HepG2 (cell line): ENCODE data around the gene PRAMEF12. TPM values are rescaled to one million over a fixed set of nuclear protein-coding genes. Genes with fewer than 3 reads are reported as not detected.
"Not testable (repeated sequence)": the region's sequence is repeated elsewhere in the genome, so short reads cannot be mapped to it uniquely, and the experiment has no call there.

Source experiments
- ATAC-seq: fragments of 200-7000 bp; cut with Tn5 transposase; 3 replicates; pipeline ENCODE4 v1.9.1; 2020; ENCODE audit warnings: mild to moderate bottlenecking, moderate library complexity
- BruUV-seq: library from RNA; stranded (reverse); fragments of 400-500 nt; replicated peaks from 2 replicates; lab custom pipeline; 2021; lab: Mats Ljungman, UMichigan
- CTCF ChIA-PET: fragments of 300-600 bp; formaldehyde crosslinking; extraction: SDS; loops from one replicate; lab custom pipeline; 2021; ENCODE audit warnings: low total read pairs, inconsistent platforms, low intra/inter-chr PET ratio; lab: Yijun Ruan, JAX
- POLR2A ChIA-PET: fragments of 350-600 bp; sonication (Branson Sonifier 250); formaldehyde crosslinking; loops from one replicate; lab custom pipeline; 2020; ENCODE audit warnings: antibody characterized with exemption, inconsistent platforms; lab: Yijun Ruan, JAX
- DNase-seq: peaks from one replicate; pipeline ENCODE4 v3.0.0-alpha.2; 2015; ENCODE audit warnings: low spot score
- FAIRE-seq: peaks from 3 replicates; lab custom pipeline; 2011; peaks lifted over from hg19 to GRCh38; lab: Jason Lieb, UNC
- H2AFZ ChIP-seq: one replicate; pipeline ENCODE4 v1.6.1; 2011; ENCODE audit warnings: low read length, inconsistent platforms
- H3K27ac ChIP-seq: fragments of 300-600 bp; 3 replicates; pipeline ENCODE4 v1.8.0; 2011; ENCODE audit warnings: mixed run types, mild to moderate bottlenecking, mixed read lengths, low read length, inconsistent platforms; ENCODE audit not compliant: insufficient read depth; ENCODE audit errors: extremely low read length
- H3K27me3 ChIP-seq, 2 experiments: fragments of 200-600 bp in 1 of 2; 2 replicates in 1 of 2; 3 replicates in 1 of 2; pipeline versions ENCODE4 v1.6.0 to v1.8.0; 2011; ENCODE audit warnings: low read length in 2 of 2, mild to moderate bottlenecking in 2 of 2, moderate library complexity in 2 of 2, inconsistent platforms in 1 of 2; ENCODE audit not compliant: insufficient read depth in 2 of 2, control insufficient read depth in 1 of 2
- H3K36me3 ChIP-seq, 2 experiments: fragments of 200-600 bp in 1 of 2; replicated peaks in 1 of 2; 2 replicates in 1 of 2; 3 replicates in 1 of 2; pipeline versions ENCODE4 v1.5.1 to v1.8.0; 2011; ENCODE audit warnings: low read length in 2 of 2, inconsistent platforms in 1 of 2; ENCODE audit not compliant: insufficient read depth in 2 of 2, control insufficient read depth in 1 of 2
- H3K4me1 ChIP-seq: 2 replicates; pipeline ENCODE4 v1.5.1; 2012; ENCODE audit warnings: low read length, inconsistent platforms; ENCODE audit not compliant: insufficient read depth
- H3K4me2 ChIP-seq: 2 replicates; pipeline ENCODE4 v1.6.0; 2011; ENCODE audit warnings: low read depth, low read length, inconsistent platforms
- H3K4me3 ChIP-seq, 3 experiments: fragments of 200-600 bp in 1 of 3; sonication (generic), shearing (Covaris generic) in 1 of 3; replicated peaks in 1 of 3; 2 replicates each; pipeline ENCODE4 v1.5.1; 2011 to 2016; ENCODE audit warnings: low read length in 3 of 3, inconsistent platforms in 2 of 3, low read depth in 2 of 3, mild to moderate bottlenecking in 2 of 3, control low read depth in 1 of 3, mixed read lengths in 1 of 3; ENCODE audit not compliant: insufficient read depth in 1 of 3
- H3K79me2 ChIP-seq: one replicate; pipeline ENCODE4 v1.6.1; 2011; ENCODE audit warnings: low read length, inconsistent platforms; ENCODE audit not compliant: insufficient read depth
- H3K9ac ChIP-seq: 2 replicates; pipeline ENCODE4 v1.6.0; 2011; ENCODE audit warnings: mild to moderate bottlenecking, low read depth, low read length, inconsistent platforms; ENCODE audit not compliant: insufficient read depth
- H3K9me3 ChIP-seq: 2 replicates; pipeline ENCODE4 v1.5.1; 2012; ENCODE audit warnings: mild to moderate bottlenecking, low read length
- H4K20me1 ChIP-seq: 2 replicates; pipeline ENCODE4 v1.6.0; 2011; ENCODE audit warnings: inconsistent platforms, mild to moderate bottlenecking, low read length, moderate library complexity; ENCODE audit not compliant: insufficient read depth
- CTCF ChIP-seq: sonication (generic); formaldehyde crosslinking; IDR thresholded peaks from 2 replicates; pipeline ENCODE4 v1.5.0; 2020; ENCODE audit warnings: mild to moderate bottlenecking, missing genetic modification reagents, moderate library complexity
- STAG1 ChIP-seq: sonication (generic); formaldehyde crosslinking; IDR thresholded peaks from 2 replicates; pipeline ENCODE4 v1.4.0; 2020; ENCODE audit warnings: missing genetic modification reagents
- WGBS: methylation state at CpG from one replicate; pipeline ENCODE4 v1.1.6; 2017; ENCODE audit warnings: low lambda C conversion rate; 5-methylcytosine and 5-hydroxymethylcytosine counted together
- in situ Hi-C: cut with HindIII; loops from 2 replicates; pipeline ENCODE4 v1.10.0; 2017; ENCODE audit warnings: low pct_unique_long_range_greater_than_20kb; ENCODE audit not compliant: extremely low pct_ligation_motif_present
- intact Hi-C: fragments of 100-400 bp; cut with micrococcal nuclease; formaldehyde crosslinking; loops from one replicate; pipeline ENCODE4 v1.10.0; 2022; ENCODE audit not compliant: unreplicated experiment
- polyA plus RNA-seq, 8 experiments: library from polyadenylated mRNA; depleted of rRNA in 3 of 8; stranded (reverse) in 7 of 8; unstranded in 1 of 8; fragments of >200 nt; fragmentation: Illumina TruSeq in 4 of 8; extraction: Trizol in 4 of 8; gene quantifications; 2 replicates each; pipeline versions ENCODE4 v1.2.1 to v1.2.3, GENCODE V29; 2011 to 2016; ENCODE audit warnings: low read depth in 4 of 8, missing spikeins in 1 of 8, mixed read lengths in 1 of 8; ENCODE audit not compliant: insufficient read depth in 1 of 8
- total RNA-seq, 5 experiments: library from RNA; depleted of rRNA; stranded (reverse); fragments of >200 nt; fragmentation: Illumina TruSeq; extraction: Trizol; gene quantifications; 2 replicates each; pipeline ENCODE4 v1.2.3, GENCODE V29; 2016; ENCODE audit warnings: low read depth in 1 of 5

The PRAMEF12 gene
- total and polyA plus RNA-seq, 2 of the 13 experiments (the other 11 are each of a cell fraction or from before 2014, with no cell fraction given), result not detected

- H3K27me3 ChIP-seq, H3K79me2 ChIP-seq, H4K20me1 ChIP-seq, H3K27ac ChIP-seq, H3K36me3 ChIP-seq, intact Hi-C loops, H3K9ac ChIP-seq, H3K4me3 ChIP-seq, POLR2A ChIA-PET, CTCF ChIA-PET, FAIRE-seq, BruUV-seq, H2AFZ ChIP-seq, H3K4me2 ChIP-seq, H3K4me1 ChIP-seq, in situ Hi-C loops, ATAC-seq: not testable (repeated sequence)
- TF ChIP-seq CTCF (CRISPR knock-in tag), result peak; percentile 60
- TF ChIP-seq STAG1, result peak; percentile 60
- H3K9me3 ChIP-seq, result peaks cover 17% of the 10 kb centered on the region
- DNase-seq, result peak; percentile 15
- 0% methylated on average over 1 of the region's 7 CpGs for WGBS
These were observed 10.2 kb downstream of the PRAMEF12 start for GRCh38 chr1:12783783-12784182.

GRCh38 chr1:12784729-12785128 is 11.2 kb downstream of the PRAMEF12 start:
- H3K4me3 ChIP-seq, ATAC-seq, H3K27me3 ChIP-seq, H3K9ac ChIP-seq, H3K27ac ChIP-seq, H3K4me2 ChIP-seq, in situ Hi-C loops, DNase-seq, H2AFZ ChIP-seq, FAIRE-seq, intact Hi-C loops, CTCF ChIA-PET, H4K20me1 ChIP-seq, H3K4me1 ChIP-seq, POLR2A ChIA-PET, H3K36me3 ChIP-seq, H3K79me2 ChIP-seq, BruUV-seq: not testable (repeated sequence)
- 45% methylated on average over 8 of the region's 8 CpGs for WGBS
- peaks cover 17% of the 10 kb centered on the region for H3K9me3 ChIP-seq

GRCh38 chr1:12791097-12791496 is 17.6 kb downstream of the PRAMEF12 start, which contains the start of gene PRAMEF1:
Gene PRAMEF1, plus strand, starts transcription at chr1:12791397. Its CDS starts 1,831 bp downstream, at chr1:12793228.
- BruUV-seq, ATAC-seq, in situ Hi-C loops, H3K79me2 ChIP-seq, H3K4me1 ChIP-seq, H3K4me2 ChIP-seq, H3K9ac ChIP-seq, H3K9me3 ChIP-seq, H3K27ac ChIP-seq, POLR2A ChIA-PET, H3K4me3 ChIP-seq, DNase-seq, CTCF ChIA-PET, FAIRE-seq, intact Hi-C loops, H2AFZ ChIP-seq, H3K36me3 ChIP-seq, H4K20me1 ChIP-seq, H3K27me3 ChIP-seq: not testable (repeated sequence)
- WGBS, result 8% methylated on average over 5 of the region's 5 CpGs
